ENCODE measurements around the gene NUDT8.
"Not testable (repeated sequence)": the region's sequence is repeated elsewhere in the genome, so short reads cannot be mapped to it uniquely, and the experiment has no call there.

Gene NUDT8

GRCh38 chr11:67596753-67597300, 32.9 kb downstream of the NUDT8 start:
- TF ChIP-seq CTCF (conservative IDR thresholded peaks at IDR 0.05; ENCODE audit: low read depth, low read length): no peak
- no peak overlapping the region for H2AFZ ChIP-seq (ENCODE audit: low read depth)
- no peaks in the 10 kb centered on the region for H4K20me1 ChIP-seq (ENCODE audit: insufficient read depth)
- no peaks in the 10 kb centered on the region for H3K79me2 ChIP-seq (ENCODE audit: insufficient read depth, low read depth)
- H3K4me3 ChIP-seq (IDR thresholded peaks at IDR 0.05; ENCODE audit: insufficient read depth, low read depth, low read length): no peak overlapping the region
- H3K9ac ChIP-seq: no peak overlapping the region
- H3K36me3 ChIP-seq (ENCODE audit: insufficient read depth): no peaks in the 10 kb centered on the region
- H3K4me1 ChIP-seq (ENCODE audit: low read depth, poor library complexity, severe bottlenecking): no peaks in the 10 kb centered on the region
- no peak overlapping the region for H3K4me2 ChIP-seq
- no peaks in the 10 kb centered on the region; the same call in 1 of the 2 replicates for H3K27me3 ChIP-seq (ENCODE audit: insufficient read depth, low read depth)
- no peak overlapping the region for H3K27ac ChIP-seq

- Histone ChIP-seq H3K27me3 (ENCODE audit: insufficient read depth, low read depth) (no peaks in the 10 kb centered on the region; the same call in 1 of the 2 replicates), H3K4me2 (no peak overlapping the region), H2AFZ (ENCODE audit: low read depth) (no peak overlapping the region), H3K79me2 (ENCODE audit: insufficient read depth, low read depth) (no peaks in the 10 kb centered on the region), H3K4me3 (IDR thresholded peaks at IDR 0.05; ENCODE audit: insufficient read depth, low read depth, low read length) (no peak overlapping the region), H3K9ac (no peak overlapping the region), H4K20me1 (ENCODE audit: insufficient read depth) (no peaks in the 10 kb centered on the region), H3K36me3 (ENCODE audit: insufficient read depth) (no peaks in the 10 kb centered on the region), H3K27ac (no peak overlapping the region), H3K4me1 (ENCODE audit: low read depth, poor library complexity, severe bottlenecking) (no peaks in the 10 kb centered on the region)
- no peak for TF ChIP-seq CTCF (conservative IDR thresholded peaks at IDR 0.05; ENCODE audit: low read depth, low read length)
Measured at GRCh38 chr11:67594480-67594879, 35.3 kb downstream of the NUDT8 start.

- Histone ChIP-seq H3K79me2 (ENCODE audit: insufficient read depth, low read depth) (no peaks in the 10 kb centered on the region), H3K4me2 (no peak overlapping the region), H3K27ac (no peak overlapping the region), H3K4me3 (IDR thresholded peaks at IDR 0.05; ENCODE audit: insufficient read depth, low read depth, low read length) (no peak overlapping the region), H3K9ac (no peak overlapping the region), H3K4me1 (ENCODE audit: low read depth, poor library complexity, severe bottlenecking) (no peaks in the 10 kb centered on the region), H2AFZ (ENCODE audit: low read depth) (no peak overlapping the region), H4K20me1 (ENCODE audit: insufficient read depth) (no peaks in the 10 kb centered on the region), H3K27me3 (ENCODE audit: insufficient read depth, low read depth) (no peaks in the 10 kb centered on the region; the same call in 1 of the 2 replicates), H3K36me3 (ENCODE audit: insufficient read depth) (no peaks in the 10 kb centered on the region)
- TF ChIP-seq CTCF (conservative IDR thresholded peaks at IDR 0.05; ENCODE audit: low read depth, low read length): no peak
Measured at GRCh38 chr11:67593565-67593905, 36.2 kb downstream of the NUDT8 start.

GRCh38 chr11:67592880-67593564, 36.7 kb downstream of the NUDT8 start:
- Histone ChIP-seq H3K27ac (no peak overlapping the region), H3K4me3 (IDR thresholded peaks at IDR 0.05; ENCODE audit: insufficient read depth, low read depth, low read length) (no peak overlapping the region), H3K27me3 (ENCODE audit: insufficient read depth, low read depth) (no peaks in the 10 kb centered on the region; the same call in 1 of the 2 replicates), H3K36me3 (ENCODE audit: insufficient read depth) (no peaks in the 10 kb centered on the region), H2AFZ (ENCODE audit: low read depth) (no peak overlapping the region), H3K9ac (no peak overlapping the region), H3K79me2 (ENCODE audit: insufficient read depth, low read depth) (no peaks in the 10 kb centered on the region), H3K4me1 (ENCODE audit: low read depth, poor library complexity, severe bottlenecking) (no peaks in the 10 kb centered on the region), H4K20me1 (ENCODE audit: insufficient read depth) (no peaks in the 10 kb centered on the region), H3K4me2 (no peak overlapping the region)
- TF ChIP-seq CTCF (conservative IDR thresholded peaks at IDR 0.05; ENCODE audit: low read depth, low read length): no peak

GRCh38 chr11:67588899-67589415, 40.8 kb downstream of the NUDT8 start:
- not testable (repeated sequence) for H3K4me2 ChIP-seq; H3K4me1 ChIP-seq (ENCODE audit: low read depth, poor library complexity, severe bottlenecking); H3K4me3 ChIP-seq (IDR thresholded peaks at IDR 0.05; ENCODE audit: insufficient read depth, low read depth, low read length); H4K20me1 ChIP-seq (ENCODE audit: insufficient read depth); H3K9ac ChIP-seq; H3K36me3 ChIP-seq (ENCODE audit: insufficient read depth); H2AFZ ChIP-seq (ENCODE audit: low read depth); H3K27me3 ChIP-seq (ENCODE audit: insufficient read depth, low read depth); H3K27ac ChIP-seq; H3K79me2 ChIP-seq (ENCODE audit: insufficient read depth, low read depth)
